Suprapubic skin (tissue), 4 donors: ENCODE data around the gene SPOCK2. TPM values are rescaled to one million over a fixed set of nuclear protein-coding genes. Genes with fewer than 3 reads are reported as not detected.

ENCODE experiments used
- DNase-seq, 2 donors: peaks; one replicate each; pipeline ENCODE4 v3.0.0-alpha.2; 2019; ENCODE audit warnings: low spot score in 2 of 2
- H3K27ac ChIP-seq: fragments of 200-600 bp; sonication (generic); one replicate; pipeline ENCODE4 v1.5.1; 2019
- H3K27me3 ChIP-seq: fragments of 200-600 bp; sonication (generic); one replicate; pipeline ENCODE4 v1.5.1; 2019
- H3K36me3 ChIP-seq: fragments of 200-600 bp; sonication (generic); one replicate; pipeline ENCODE4 v1.5.1; 2019
- H3K4me1 ChIP-seq: fragments of 200-600 bp; sonication (generic); one replicate; pipeline ENCODE4 v1.5.1; 2019
- H3K4me3 ChIP-seq: fragments of 200-600 bp; sonication (generic); one replicate; pipeline ENCODE4 v1.5.1; 2019; ENCODE audit warnings: mild to moderate bottlenecking
- H3K9me3 ChIP-seq: fragments of 200-600 bp; sonication (generic); one replicate; pipeline ENCODE4 v1.5.1; 2019
- CTCF ChIP-seq, 2 donors: fragments of 200-600 bp in 1 of 2; fragments of 450-650 bp in 1 of 2; sonication (generic) in 1 of 2; IDR thresholded peaks; one replicate each; pipeline ENCODE4 v1.5.1; 2016 to 2019; ENCODE audit warnings: antibody characterized with exemption in 2 of 2, mild to moderate bottlenecking in 1 of 2, moderate library complexity in 1 of 2
- EP300 ChIP-seq: sonication (generic); formaldehyde crosslinking; IDR thresholded peaks from one replicate; pipeline ENCODE4 v1.6.1; 2017; ENCODE audit warnings: antibody characterized with exemption
- POLR2A ChIP-seq, 2 donors: fragments of 450-650 bp; IDR thresholded peaks; one replicate each; pipeline ENCODE4 v1.6.1; 2017; ENCODE audit warnings: antibody characterized with exemption in 2 of 2, mild to moderate bottlenecking in 2 of 2, moderate library complexity in 2 of 2
- POLR2AphosphoS5 ChIP-seq, 3 donors: sonication (generic); formaldehyde crosslinking; IDR thresholded peaks; one replicate each; pipeline ENCODE4 v1.6.1; 2017; ENCODE audit warnings: antibody characterized with exemption in 3 of 3
- WGBS: methylation state at CpG from one replicate; pipeline ENCODE4 v1.1.5; 2018; 5-methylcytosine and 5-hydroxymethylcytosine counted together
- total RNA-seq, 4 donors: library from RNA; depleted of rRNA; stranded (reverse); fragments of >200 nt; gene quantifications; one replicate each; pipeline ENCODE4 v1.1.0, GENCODE V29; 2016

The SPOCK2 gene
- total RNA-seq, 4 donors from 2014 or later = 1.5 to 3.7 (median 1.8) TPM

DNA sequence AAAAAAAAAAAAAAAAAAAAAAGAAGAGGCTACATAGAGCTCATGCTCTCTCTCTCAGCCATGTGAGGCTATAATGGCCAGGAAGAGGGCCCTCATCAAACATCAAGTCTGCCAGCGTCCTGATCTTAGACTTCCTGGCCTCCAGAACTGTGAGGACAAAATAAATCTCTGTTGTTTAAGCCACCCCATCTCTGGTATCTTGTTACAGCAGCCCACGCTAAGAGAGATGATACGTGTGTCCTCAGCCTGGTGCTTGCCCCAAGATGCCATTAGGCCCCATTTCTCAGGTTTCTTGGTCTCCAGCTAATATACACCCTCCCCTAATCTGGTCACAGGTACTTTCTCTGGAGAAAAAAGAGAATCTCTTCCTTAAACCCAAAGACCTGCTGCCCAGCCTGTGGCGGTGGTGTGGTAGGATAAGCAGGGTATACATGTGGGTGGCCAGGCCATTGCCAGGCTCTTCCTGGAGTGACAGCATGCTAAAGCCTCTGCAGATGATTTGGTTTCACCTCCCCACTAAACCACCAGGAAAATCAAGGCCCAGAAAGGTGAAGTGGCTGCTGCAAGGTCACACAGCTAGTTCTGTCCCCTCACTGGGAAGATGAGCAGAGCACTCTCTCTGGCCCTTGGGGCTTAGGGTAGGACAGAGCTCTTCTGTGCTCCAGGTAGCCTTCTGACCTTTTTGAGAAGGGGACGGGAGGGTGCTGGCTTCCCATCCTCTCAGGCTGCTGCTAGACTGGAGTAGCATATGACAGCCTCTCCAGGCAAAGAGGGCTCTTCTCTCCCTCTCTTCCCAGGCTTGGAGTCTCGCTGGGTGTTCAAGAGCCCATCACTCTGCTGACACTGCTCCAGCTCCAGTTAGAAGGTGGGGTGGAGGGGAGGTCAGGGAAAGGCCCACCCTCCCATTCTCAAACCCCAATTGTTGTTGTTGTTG, 5.2 kb downstream of the SPOCK2 start:
- no peak for TF ChIP-seq POLR2A (IDR thresholded peaks at IDR 0.05)
- Histone ChIP-seq H3K36me3 (no peaks in the 10 kb centered on the region), H3K27me3 (peaks cover 19% of the 10 kb centered on the region), H3K4me3 (no peak overlapping the region), H3K27ac (no peak overlapping the region), H3K9me3 (no peaks in the 10 kb centered on the region), H3K4me1 (peaks cover 16% of the 10 kb centered on the region)
- WGBS = 93% methylated on average over 5 of the region's 6 CpGs
- no peak for DNase-seq

DNA sequence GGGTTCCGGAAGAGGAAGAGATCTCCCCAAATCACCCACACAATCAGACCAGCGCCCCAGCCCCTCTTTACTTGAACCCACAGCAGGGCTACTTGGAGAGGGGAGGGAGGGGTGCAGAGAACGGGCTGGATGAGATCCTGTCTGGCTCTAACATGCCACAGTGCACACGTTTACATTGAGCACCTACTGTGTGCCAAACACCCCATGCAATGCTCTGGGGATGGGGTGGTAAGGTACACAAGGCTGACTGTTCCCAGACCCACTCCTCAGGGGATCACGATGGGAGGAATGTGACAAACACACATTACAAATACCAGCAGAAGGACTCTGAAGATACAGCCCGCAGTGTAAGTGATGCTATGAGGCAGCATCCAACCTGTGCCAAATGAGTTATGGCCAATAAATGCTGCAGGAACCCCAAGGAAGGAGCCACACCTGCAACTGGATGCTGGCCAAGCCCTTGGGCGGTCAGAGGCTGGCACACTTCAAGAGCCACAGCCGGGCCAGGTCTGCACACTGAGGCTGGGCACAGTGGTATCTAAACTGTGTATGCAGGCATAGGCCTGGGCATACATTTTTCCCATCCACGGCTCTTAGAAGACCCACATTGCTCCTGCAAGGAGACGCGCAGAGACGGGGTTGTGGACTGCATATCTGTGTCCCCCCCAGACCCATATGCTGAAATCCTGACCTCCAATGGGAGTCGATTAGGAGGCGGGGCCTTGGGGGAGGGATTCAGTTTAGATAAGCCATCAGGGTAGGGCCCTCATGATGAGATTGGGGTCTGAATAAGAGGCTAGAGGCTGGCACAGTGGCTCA, 6.4 kb downstream of the SPOCK2 start:
- Histone ChIP-seq H3K4me1 (peaks cover 5% of the 10 kb centered on the region), H3K27ac (no peak overlapping the region), H3K27me3 (peaks cover 7% of the 10 kb centered on the region), H3K9me3 (no peaks in the 10 kb centered on the region), H3K36me3 (no peaks in the 10 kb centered on the region), H3K4me3 (no peak overlapping the region)
- no peak for TF ChIP-seq POLR2A (IDR thresholded peaks at IDR 0.05)
- no peak for TF ChIP-seq EP300
- no peak for TF ChIP-seq CTCF (IDR thresholded peaks at IDR 0.05)
- TF ChIP-seq POLR2AphosphoS5 (IDR thresholded peaks at IDR 0.05) = no peak
- WGBS = 66% methylated on average over 11 of the region's 14 CpGs
- DNase-seq = no peak

- Histone ChIP-seq H3K4me3 (no peak overlapping the region), H3K27ac (no peak overlapping the region), H3K4me1 (no peaks in the 10 kb centered on the region), H3K9me3 (no peaks in the 10 kb centered on the region), H3K27me3 (no peaks in the 10 kb centered on the region), H3K36me3 (no peaks in the 10 kb centered on the region)
- no peak for DNase-seq
- 93% methylated on average over 9 of the region's 9 CpGs for WGBS
- TF ChIP-seq POLR2A (IDR thresholded peaks at IDR 0.05) (no peak), CTCF (IDR thresholded peaks at IDR 0.05) (no peak), EP300 (no peak), POLR2AphosphoS5 (IDR thresholded peaks at IDR 0.05) (no peak)
Observed at GRCh38 chr10:72081210-72081609, 7.1 kb downstream of the SPOCK2 start.

DNA sequence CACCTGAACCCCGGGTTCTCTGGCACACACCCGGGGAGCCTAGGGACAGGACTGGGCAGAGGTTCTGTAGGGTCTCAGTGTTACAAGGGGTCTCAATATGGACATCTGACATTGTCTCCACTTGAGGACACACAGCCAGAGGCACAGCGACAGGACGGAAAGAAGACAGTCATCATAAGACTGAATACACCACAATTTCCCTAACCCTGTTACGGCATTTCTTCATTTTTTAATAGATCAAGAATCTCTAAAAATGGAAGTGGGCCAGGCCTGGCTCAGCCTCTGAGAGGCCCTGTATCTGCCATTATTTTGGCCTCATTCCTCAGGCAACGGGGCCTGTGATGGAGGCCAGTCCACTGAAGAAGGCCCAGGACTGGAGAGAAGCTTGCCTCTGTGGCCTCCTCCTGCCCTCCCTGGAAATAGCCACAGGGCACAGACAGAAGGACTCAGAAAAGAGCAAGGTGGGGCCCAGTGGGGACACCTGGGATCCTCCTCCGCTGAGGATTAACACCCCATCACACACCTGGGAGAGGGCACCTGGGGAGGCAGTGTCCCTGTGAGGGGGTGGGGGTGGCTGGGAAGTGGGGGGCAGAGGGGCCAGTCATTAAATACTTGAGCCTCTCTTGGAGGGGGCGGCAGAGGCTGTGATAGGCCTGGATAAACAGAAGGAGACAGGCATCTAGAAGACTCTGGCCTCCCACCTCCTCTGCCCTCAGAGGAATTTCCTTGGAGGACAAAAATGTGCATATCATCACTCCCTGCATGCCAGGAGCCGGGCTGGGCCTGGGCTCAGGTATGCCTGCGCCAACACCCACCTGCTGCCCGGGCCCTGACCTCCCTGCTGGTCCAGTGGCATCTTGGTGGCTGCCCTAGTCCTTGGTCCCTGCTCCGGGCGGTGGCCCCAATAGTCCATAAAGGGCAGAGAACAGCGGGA, 8.0 kb downstream of the SPOCK2 start:
- Histone ChIP-seq H3K9me3 (no peaks in the 10 kb centered on the region), H3K4me1 (no peaks in the 10 kb centered on the region), H3K4me3 (no peak overlapping the region), H3K27me3 (no peaks in the 10 kb centered on the region), H3K36me3 (no peaks in the 10 kb centered on the region), H3K27ac (no peak overlapping the region)
- 87% methylated on average over 8 of the region's 14 CpGs for WGBS
- no peak for TF ChIP-seq EP300
- no peak for TF ChIP-seq CTCF (IDR thresholded peaks at IDR 0.05)
- no peak for TF ChIP-seq POLR2AphosphoS5 (IDR thresholded peaks at IDR 0.05)
- TF ChIP-seq POLR2A (IDR thresholded peaks at IDR 0.05) = no peak
- DNase-seq = no peak

- H3K4me3 ChIP-seq = no peak overlapping the region
- TF ChIP-seq EP300 (no peak), POLR2A (IDR thresholded peaks at IDR 0.05) (no peak), POLR2AphosphoS5 (IDR thresholded peaks at IDR 0.05) (no peak), CTCF (IDR thresholded peaks at IDR 0.05) (no peak)
- no peaks in the 10 kb centered on the region for H3K4me1 ChIP-seq
- no peaks in the 10 kb centered on the region for H3K36me3 ChIP-seq
- H3K27ac ChIP-seq = no peak overlapping the region
- H3K27me3 ChIP-seq = no peaks in the 10 kb centered on the region
- WGBS = 64% methylated on average over 4 of the region's 5 CpGs
- H3K9me3 ChIP-seq = no peaks in the 10 kb centered on the region
- no peak for DNase-seq
Observed at GRCh38 chr10:72079356-72079755, 9.0 kb downstream of the SPOCK2 start.
